SHP77 treated with DMSO at 0.1 percent for 48 hours (cell line): ENCODE results near the gene TPRX1.
"Not testable (repeated sequence)": the region's sequence is repeated elsewhere in the genome, so short reads cannot be mapped to it uniquely, and the experiment has no call there.

Source experiments
- DNase-seq: peaks from one replicate; lab custom pipeline; 2025; lab: John Stamatoyannopoulos, UW

TPRX1 gene

GRCh38 chr19:47801270-47801669, 3.1 kb downstream of the TPRX1 start:
- no peak for DNase-seq

DNA sequence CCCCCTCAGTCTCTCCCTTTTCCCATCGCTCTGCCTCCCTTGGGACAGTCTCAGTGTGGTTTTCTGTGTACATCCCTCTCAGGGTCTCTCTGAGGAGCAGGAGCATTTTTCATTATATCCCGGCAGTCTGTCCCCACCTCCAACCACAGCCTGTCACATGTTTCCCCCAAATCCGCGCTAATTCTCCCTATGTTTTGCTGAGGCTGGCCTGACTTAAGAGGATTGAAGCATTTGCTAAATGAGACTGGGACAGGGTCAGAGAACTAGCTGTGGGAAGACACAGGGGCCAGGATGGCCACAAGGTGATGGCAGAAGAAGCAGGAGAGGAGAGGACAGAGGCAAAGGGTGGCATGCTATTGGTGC, 5.5 kb downstream of the TPRX1 start:
- no peak for DNase-seq

DNA sequence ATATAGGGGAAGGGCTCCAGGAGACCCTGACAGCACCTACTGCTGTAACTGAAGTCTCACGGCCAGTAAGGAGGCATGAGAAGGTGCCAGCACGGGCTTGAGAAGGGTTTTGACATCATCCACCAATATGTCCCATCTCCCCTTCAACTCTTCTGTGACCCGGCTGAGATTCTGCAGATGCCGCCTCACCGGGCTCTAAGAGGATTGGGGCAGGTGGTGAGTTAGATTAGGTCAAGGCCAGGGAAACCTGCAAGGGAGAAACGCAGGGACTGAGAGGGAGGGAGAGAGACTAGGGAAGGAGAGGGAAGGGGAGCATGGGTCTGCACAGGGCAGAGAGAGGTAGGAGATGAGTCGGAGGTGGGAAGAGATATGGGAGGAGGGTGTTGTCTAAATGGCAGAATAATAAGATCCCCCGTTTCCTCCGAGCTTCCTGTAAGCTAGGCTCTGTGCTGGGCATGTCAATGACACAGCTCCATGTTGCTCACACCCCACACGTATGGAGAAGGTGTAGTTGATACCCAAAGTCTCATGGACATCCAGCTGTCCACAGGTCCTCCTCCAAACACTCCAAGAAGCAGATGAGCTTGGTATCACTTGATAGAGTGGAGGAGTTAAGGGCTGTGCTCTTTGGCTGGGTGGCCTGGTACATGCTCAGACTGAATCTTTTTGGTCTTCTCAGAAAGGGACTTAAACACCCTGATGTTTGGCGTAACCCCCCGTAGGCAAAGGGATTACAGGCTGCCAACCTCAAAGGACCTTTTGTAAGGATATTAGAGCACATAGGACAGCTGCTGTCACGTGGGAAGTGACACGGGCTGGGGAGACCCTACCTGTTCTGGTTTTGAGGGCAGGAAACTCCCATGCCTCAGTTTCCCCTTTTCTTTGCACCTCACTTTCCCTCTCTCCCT, 6.1 kb downstream of the TPRX1 start:
- no peak for DNase-seq

DNA sequence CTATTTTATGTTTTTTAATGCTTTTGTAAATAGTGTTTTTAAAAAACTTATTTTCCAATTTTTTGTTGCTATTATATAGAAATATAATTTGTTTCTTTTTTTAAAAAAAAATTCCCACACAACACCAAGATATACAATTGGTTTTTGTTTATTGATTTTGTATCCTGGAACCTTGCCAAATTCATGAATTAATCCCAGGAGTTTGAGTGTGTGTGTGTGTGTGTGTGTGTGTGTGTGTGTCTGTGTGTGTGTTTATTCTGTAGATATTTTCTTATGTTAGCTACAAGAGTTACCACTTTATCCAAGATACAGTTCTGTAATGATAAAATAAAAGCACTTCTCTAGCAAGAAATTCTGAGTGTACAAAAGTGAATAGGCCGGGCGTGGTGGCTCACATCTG, 7.6 kb downstream of the TPRX1 start:
- no peak for DNase-seq

- DNase-seq = no peak
Observed at GRCh38 chr19:47794526-47794925, 9.8 kb downstream of the TPRX1 start.

GRCh38 chr19:47792616-47793015, 11.7 kb downstream of the TPRX1 start:
- DNase-seq = no peak

DNA sequence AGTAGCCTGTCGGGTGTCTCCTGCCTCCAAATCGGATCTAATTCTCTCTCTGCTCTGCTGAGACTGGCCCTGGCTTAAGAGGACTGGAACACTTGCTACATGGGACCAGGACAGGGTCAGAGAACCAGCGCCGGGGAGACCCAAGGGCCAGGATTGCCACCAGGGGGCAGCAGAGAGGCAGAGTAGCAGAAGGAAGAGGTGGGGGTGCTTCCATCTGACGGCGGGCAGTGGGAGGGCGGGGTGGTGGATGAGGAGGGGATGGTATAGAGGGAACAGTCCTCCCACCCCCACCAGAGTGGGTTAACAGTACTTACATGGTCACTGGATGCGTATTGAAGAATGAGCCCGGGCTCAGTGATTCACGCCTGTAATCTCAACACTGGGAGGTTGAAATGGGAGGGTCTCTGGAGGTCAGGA, 13.9 kb downstream of the TPRX1 start:
- DNase-seq = peak; percentile 39

GRCh38 chr19:47789811-47790210, 14.5 kb downstream of the TPRX1 start:
- DNase-seq = not testable (repeated sequence)

DNA sequence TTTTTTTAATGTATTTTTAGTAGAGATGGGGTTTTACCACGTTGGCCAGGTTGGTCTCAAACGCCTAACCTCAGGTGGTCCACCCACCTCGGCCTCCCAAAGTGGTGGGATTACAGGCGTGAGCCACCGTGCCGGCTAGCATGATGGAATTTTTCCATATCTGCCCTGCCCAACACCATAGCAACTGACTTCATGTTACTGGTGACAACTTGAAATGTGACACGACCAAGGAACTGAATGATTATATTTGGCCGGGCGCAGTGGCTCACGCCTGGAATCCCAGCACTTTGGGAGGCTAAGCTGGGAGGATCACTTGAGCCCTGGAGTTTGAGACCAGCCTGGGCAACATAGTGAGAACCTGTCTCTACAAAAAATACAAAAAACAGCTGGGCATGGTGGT, 17.0 kb downstream of the TPRX1 start:
- DNase-seq = not testable (repeated sequence)

GRCh38 chr19:47786566-47786965, 17.8 kb downstream of the TPRX1 start:
- no peak for DNase-seq

- no peak for DNase-seq
Observed at GRCh38 chr19:47781590-47782262, 22.6 kb downstream of the TPRX1 start.

- no peak for DNase-seq
Observed at GRCh38 chr19:47780215-47780551, 24.2 kb downstream of the TPRX1 start.

DNA sequence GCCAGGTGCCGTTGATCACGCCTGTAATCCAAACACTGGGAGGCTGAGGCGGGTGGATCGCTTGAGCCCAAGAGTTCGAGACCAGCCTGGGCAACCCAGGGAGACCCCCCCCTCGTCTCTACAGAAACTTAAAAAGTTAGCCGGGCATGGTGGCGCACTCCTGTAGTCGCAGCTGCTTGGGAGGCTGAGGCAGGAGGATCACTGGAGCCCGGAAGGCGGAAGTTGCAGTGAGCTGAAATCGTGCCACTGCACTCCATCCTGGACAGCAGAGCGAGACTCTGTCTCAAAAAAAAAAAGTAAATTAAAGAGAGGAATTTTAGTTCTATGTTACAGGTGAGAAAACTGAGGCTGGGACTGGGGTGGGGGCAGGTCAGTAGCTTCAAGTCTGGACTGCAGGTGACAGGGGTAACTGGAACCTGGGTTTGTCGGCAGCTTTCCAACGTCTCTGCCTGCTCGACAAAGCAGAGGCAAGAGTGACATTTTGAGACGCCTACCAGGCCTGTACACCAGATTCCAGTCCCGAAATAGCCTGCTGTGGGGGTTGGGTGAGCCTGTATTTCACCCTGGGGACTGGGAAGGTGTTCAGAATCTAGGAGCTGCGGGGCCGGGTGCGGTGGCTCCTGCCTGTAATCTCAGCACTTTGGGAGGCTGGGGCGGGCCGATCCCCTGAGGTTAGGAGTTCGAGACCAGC, 24.7 kb downstream of the TPRX1 start:
- DNase-seq = no peak

DNA sequence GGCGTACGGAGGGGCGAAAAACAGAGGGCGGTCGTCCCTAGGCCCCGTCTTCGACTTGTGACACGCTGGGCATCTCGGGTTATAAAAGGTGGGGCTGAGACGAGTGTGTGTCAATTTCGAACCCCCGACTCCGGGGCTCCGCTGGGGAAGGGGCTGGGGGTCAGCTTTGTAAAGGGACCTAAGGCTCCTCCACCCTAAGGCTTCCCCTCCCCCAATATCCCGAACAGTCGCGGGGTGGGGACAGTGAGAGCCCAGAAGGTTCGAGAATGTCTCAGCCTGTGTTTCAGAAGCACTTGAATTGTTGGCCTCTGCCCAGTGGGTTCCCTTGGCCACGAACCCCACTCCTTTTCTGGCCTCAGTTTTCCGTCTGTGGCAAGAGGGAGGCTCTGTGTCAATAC, 25.4 kb downstream of the TPRX1 start:
- no peak for DNase-seq

DNA sequence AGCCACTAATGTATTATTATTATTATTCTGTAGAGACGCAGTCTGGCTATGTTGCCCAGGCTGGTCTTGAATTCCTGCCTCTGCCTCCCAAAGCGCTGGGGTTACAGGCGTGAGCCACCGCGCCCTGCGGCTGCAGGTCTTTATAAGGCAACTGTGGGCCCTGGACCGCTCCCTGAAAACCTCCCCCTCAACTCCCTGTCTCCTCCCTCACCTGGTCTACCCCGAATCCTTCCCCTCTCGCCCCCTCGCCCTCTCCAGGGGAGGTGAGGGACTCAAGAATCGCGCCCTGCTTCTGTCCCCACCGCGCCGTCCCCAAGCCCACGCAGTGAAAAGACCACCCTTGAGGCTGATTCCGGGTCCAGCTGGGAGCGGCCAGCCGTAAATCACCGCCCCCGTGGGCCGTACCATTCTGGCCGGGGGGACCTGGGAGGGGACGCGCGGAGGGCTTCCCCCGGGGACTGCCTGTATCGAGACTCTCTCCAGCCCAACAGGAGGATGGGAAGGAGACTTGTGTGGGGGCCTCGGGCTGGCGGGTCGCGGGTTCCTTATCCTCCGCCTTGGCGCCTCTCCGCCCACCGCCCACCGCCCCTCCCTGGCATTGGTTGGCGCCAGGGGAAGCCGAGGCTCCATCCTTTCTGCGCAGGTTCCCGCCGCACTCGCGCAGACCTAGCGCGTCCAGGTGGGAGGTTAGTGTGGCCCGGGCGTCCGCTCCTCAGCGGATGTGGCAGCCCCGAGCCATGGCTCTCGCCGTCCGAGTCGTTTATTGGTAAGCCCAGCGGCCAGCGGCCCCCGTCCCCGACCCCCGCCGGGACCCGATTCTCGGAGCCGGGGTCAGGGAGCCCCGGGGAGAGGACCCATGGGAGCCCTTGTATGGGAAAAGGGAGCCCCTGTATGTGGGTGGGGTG, 26.1 kb downstream of the TPRX1 start, which contains the start of gene SELENOW:
Gene SELENOW, plus strand, starts transcription at position 655 of the 905 bp plus-strand sequence. Its CDS starts 83 bp downstream, at position 738.
- DNase-seq = peak; percentile 60

GRCh38 chr19:47777245-47778048, 26.9 kb downstream of the TPRX1 start:
- not testable (repeated sequence) for DNase-seq

- DNase-seq = peak; percentile 52
Observed at GRCh38 chr19:47776568-47776967, 27.8 kb downstream of the TPRX1 start.

- not testable (repeated sequence) for DNase-seq
Observed at GRCh38 chr19:47771291-47771690, 33.1 kb downstream of the TPRX1 start.

DNA sequence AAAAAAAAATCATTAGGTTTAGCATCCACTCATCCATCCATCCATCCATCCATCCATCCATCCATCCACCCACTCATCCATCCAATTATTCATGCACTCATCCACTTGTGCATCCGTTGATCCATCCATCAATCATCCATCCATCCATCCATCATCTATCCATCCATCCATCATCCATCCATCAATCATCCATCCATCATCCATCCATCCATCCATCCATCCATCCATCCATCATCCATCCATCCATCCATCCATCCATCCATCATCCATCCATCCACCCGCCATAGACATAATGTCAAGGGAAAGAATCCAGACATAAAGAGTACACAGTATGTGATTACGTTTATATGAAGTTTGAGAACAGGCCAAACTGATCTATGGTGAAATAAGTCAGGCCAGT, 34.8 kb downstream of the TPRX1 start:
- no peak for DNase-seq

DNA sequence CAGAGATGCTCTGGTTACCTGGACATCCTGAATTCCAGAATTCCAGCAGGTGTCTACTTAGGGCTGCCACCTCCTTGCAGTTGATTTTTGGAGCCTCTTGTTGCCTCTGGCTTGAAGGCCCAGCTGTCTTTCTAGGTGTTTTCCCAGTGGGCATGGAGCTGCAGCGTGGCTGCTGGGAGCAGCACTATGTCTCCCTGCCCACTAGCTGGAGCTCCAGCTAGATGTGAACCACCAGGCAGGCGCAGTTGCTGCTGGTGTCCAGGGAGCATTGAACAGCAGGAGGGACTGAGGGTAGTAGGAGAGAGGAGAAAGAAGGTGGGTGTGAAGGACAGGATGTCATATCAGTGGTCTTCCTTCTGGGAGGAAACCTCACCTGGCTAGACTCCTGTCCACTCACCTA, 35.7 kb downstream of the TPRX1 start:
- no peak for DNase-seq

DNA sequence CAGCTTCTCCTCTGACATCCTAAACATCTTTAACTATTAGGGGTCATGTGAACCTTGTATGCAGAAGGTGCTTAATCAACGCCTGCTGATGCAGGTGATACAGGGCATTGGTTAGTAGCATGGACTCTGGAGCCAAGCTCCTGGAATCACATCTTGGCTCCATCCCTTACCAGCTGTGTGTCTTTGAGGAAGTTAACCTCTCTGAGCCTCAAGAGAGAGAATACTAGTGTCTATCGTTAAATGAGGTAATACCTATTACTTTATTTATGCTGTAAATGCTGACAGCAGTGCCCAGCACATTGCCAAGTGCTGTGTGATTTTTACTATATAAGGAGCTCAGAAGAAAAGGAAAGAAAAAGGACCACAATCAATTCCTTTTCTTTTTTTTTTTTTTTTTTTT, 37.0 kb downstream of the TPRX1 start:
- DNase-seq = no peak
